Stimulated activated CD4-positive, alpha-beta T cell treated with anti-CD3 and anti-CD28 coated beads, Interleukin-1b, Interleukin-23, amount 100 ng/mL, for 24 hours (primary cell): Measurements from ENCODE around the gene MED9.

Experiments
- DNase-seq, 4 experiments: peaks; one replicate each; pipeline ENCODE4 v3.0.0-alpha.2; 2020; ENCODE audit warnings: low read depth in 4 of 4, low spot score in 1 of 4

MED9 gene

GRCh38 chr17:17533901-17534441 is 57.2 kb downstream of the MED9 start:
- no peak for DNase-seq

GRCh38 chr17:17535957-17536356 is 59.2 kb downstream of the MED9 start:
- DNase-seq = no peak

GRCh38 chr17:17536702-17537101 is 59.9 kb downstream of the MED9 start:
- DNase-seq = no peak

GRCh38 chr17:17537311-17538099 is 60.7 kb downstream of the MED9 start:
- no peak for DNase-seq

- DNase-seq = no peak
These were observed 61.9 kb downstream of the MED9 start for GRCh38 chr17:17538417-17539391.

- DNase-seq = no peak
These were observed 62.8 kb downstream of the MED9 start for GRCh38 chr17:17539591-17539990.

GRCh38 chr17:17540278-17540906 is 63.6 kb downstream of the MED9 start:
- DNase-seq = no peak

- no peak for DNase-seq
These were observed 64.3 kb downstream of the MED9 start for GRCh38 chr17:17540935-17541639.

GRCh38 chr17:17541640-17542001 is 64.8 kb downstream of the MED9 start:
- DNase-seq = no peak
